Endothelial cell of umbilical vein (primary cell): ENCODE measurements around the gene GUCA2B. TPM values are rescaled to one million over a fixed set of nuclear protein-coding genes. Genes with fewer than 3 reads are reported as not detected.

ENCODE experiments used
- BruUV-seq: library from RNA; stranded (reverse); fragments of 400-500 nt; replicated peaks from 2 replicates; lab custom pipeline; 2021; lab: Mats Ljungman, UMichigan
- CTCF ChIA-PET: fragments of 300-600, 350-600 bp; sonication (Branson Sonifier 250); formaldehyde crosslinking; loops from one replicate; lab custom pipeline; 2021; ENCODE audit warnings: antibody characterized with exemption, inconsistent platforms; lab: Charles Lee
- POLR2A ChIA-PET: fragments of 300-600, 350-600 bp; sonication (Branson Sonifier 250); formaldehyde crosslinking; loops from one replicate; lab custom pipeline; 2021; ENCODE audit warnings: antibody characterized with exemption, inconsistent platforms; lab: Charles Lee
- DNase-seq: peaks from one replicate; pipeline ENCODE4 v3.0.0-alpha.2; 2011; ENCODE audit warnings: low read depth, low spot score
- FAIRE-seq: peaks from 2 replicates; lab custom pipeline; 2011; peaks lifted over from hg19 to GRCh38; lab: Jason Lieb, UNC
- H2AFZ ChIP-seq: 2 replicates; pipeline ENCODE4 v1.6.0; 2012; ENCODE audit warnings: low read depth, low read length, control low read depth, inconsistent platforms
- H3K27ac ChIP-seq: 2 replicates; pipeline ENCODE4 v1.5.1; 2011; ENCODE audit warnings: low read depth, mild to moderate bottlenecking, control low read depth, low read length, moderate library complexity; ENCODE audit not compliant: insufficient read depth
- H3K27me3 ChIP-seq, 2 experiments: 2 replicates each; pipeline versions ENCODE4 v1.6.0 to v1.6.1; 2011; ENCODE audit warnings: low read length in 2 of 2, mixed read lengths in 1 of 2; ENCODE audit not compliant: control insufficient read depth in 2 of 2, insufficient read depth in 2 of 2
- H3K36me3 ChIP-seq, 2 experiments: 2 replicates in 1 of 2; 3 replicates in 1 of 2; pipeline ENCODE4 v1.5.1; 2011; ENCODE audit warnings: low read length in 2 of 2, mild to moderate bottlenecking in 1 of 2, moderate library complexity in 1 of 2; ENCODE audit not compliant: control insufficient read depth in 2 of 2, insufficient read depth in 2 of 2; ENCODE audit errors: extremely low read depth in 1 of 2
- H3K4me1 ChIP-seq: 3 replicates; pipeline ENCODE4 v1.5.1; 2011; ENCODE audit warnings: mild to moderate bottlenecking, low read length; ENCODE audit not compliant: control insufficient read depth, insufficient read depth; ENCODE audit errors: extremely low read depth
- H3K4me2 ChIP-seq: 2 replicates; pipeline ENCODE4 v1.6.1; 2011; ENCODE audit warnings: low read length, control low read depth, mixed read lengths; ENCODE audit not compliant: insufficient read depth
- H3K4me3 ChIP-seq, 3 experiments: fragments of 200-600 bp in 1 of 3; sonication (generic), shearing (Covaris generic) in 1 of 3; replicated peaks in 1 of 3; 2 replicates each; pipeline ENCODE4 v1.5.1; 2011 to 2016; ENCODE audit warnings: control low read depth in 3 of 3, low read length in 3 of 3, mild to moderate bottlenecking in 2 of 3, inconsistent platforms in 1 of 3, low read depth in 1 of 3, moderate library complexity in 1 of 3; ENCODE audit not compliant: insufficient read depth in 1 of 3
- H3K79me2 ChIP-seq: 2 replicates; pipeline ENCODE4 v1.6.0; 2012; ENCODE audit warnings: low read length, inconsistent platforms; ENCODE audit not compliant: control insufficient read depth, insufficient read depth
- H3K9ac ChIP-seq: replicated peaks from 2 replicates; pipeline ENCODE3; 2011; ENCODE audit warnings: low read length, control low read depth; ENCODE audit not compliant: insufficient read depth; ENCODE audit errors: extremely low read depth
- H3K9me1 ChIP-seq: replicated peaks from 3 replicates; pipeline ENCODE4 v1.6.0; 2011; ENCODE audit warnings: mild to moderate bottlenecking, low read length; ENCODE audit not compliant: control insufficient read depth, insufficient read depth; ENCODE audit errors: extremely low read depth
- H3K9me3 ChIP-seq: replicated peaks from 2 replicates; pipeline ENCODE4 v1.5.1; 2012; ENCODE audit warnings: low read length, inconsistent platforms; ENCODE audit not compliant: control insufficient read depth, insufficient read depth
- H4K20me1 ChIP-seq: replicated peaks from 2 replicates; pipeline ENCODE3; 2011; ENCODE audit warnings: mild to moderate bottlenecking, low read length; ENCODE audit not compliant: control insufficient read depth, insufficient read depth; ENCODE audit errors: extremely low read depth
- EZH2 ChIP-seq: IDR thresholded peaks from 2 replicates; pipeline ENCODE4 v1.6.1; 2012; ENCODE audit warnings: borderline replicate concordance, low read depth, mild to moderate bottlenecking, moderate library complexity, low read length, inconsistent platforms; ENCODE audit not compliant: severe bottlenecking
- FOS ChIP-seq: IDR thresholded peaks from 2 replicates; pipeline ENCODE4 v1.6.1; 2011; ENCODE audit warnings: mild to moderate bottlenecking, low read length, moderate library complexity, borderline replicate concordance; ENCODE audit not compliant: insufficient read depth
- GATA2 ChIP-seq: IDR thresholded peaks from 2 replicates; pipeline ENCODE4 v1.7.0; 2011; ENCODE audit warnings: low read depth, mild to moderate bottlenecking, moderate library complexity, mixed read lengths, low read length; ENCODE audit not compliant: insufficient read length, insufficient read depth
- JUN ChIP-seq: IDR thresholded peaks from 2 replicates; pipeline ENCODE4 v1.6.1; 2011; ENCODE audit warnings: borderline replicate concordance, low read depth; ENCODE audit not compliant: insufficient read length, insufficient read depth
- MYC ChIP-seq: IDR thresholded peaks from one replicate; pipeline ENCODE4 v1.6.1; 2011; ENCODE audit warnings: mild to moderate bottlenecking, low read depth, low read length
- POLR2A ChIP-seq: IDR thresholded peaks from 2 replicates; pipeline ENCODE4 v1.6.1; 2012; ENCODE audit warnings: low read depth, mild to moderate bottlenecking, control low read depth, low read length
- POLR2AphosphoS5 ChIP-seq: IDR thresholded peaks from 2 replicates; pipeline ENCODE4 v1.6.1; 2012; ENCODE audit warnings: low read depth, mild to moderate bottlenecking, control low read depth, low read length, moderate library complexity; ENCODE audit not compliant: insufficient read depth
- dilution Hi-C: fragments of 300-500 bp; cut with MboI; formaldehyde crosslinking; loops from one replicate; pipeline ENCODE4 v1.15.0; 2019; ENCODE audit warnings: low sequenced_read_pairs; ENCODE audit not compliant: extremely low pct_ligation_motif_present
- intact Hi-C: fragments of 100-400 bp; cut with micrococcal nuclease; formaldehyde crosslinking; loops from one replicate; pipeline ENCODE4 v1.10.0; 2022
- polyA plus RNA-seq, 4 experiments: library from polyadenylated mRNA; depleted of rRNA in 3 of 4; stranded (reverse) in 3 of 4; unstranded in 1 of 4; fragments of >200 nt; gene quantifications; 2 replicates each; pipeline versions ENCODE4 v1.2.1 to v1.2.3, GENCODE V29; 2011 to 2012; ENCODE audit warnings: missing spikeins in 1 of 4
- total RNA-seq: library from RNA; stranded (reverse); gene quantifications from 2 replicates; pipeline ENCODE4 v1.2.3, GENCODE V29; 2021
- TF ChIP-seq, protein P1 (sequence below), 2 donors: IDR thresholded peaks; 1 replicate in 1 of 2; 2 replicates in 1 of 2; pipeline ENCODE4 v1.5.1; 2011; ENCODE audit warnings: low read length in 2 of 2, mild to moderate bottlenecking in 2 of 2, moderate library complexity in 2 of 2, control low read depth in 1 of 2, inconsistent platforms in 1 of 2, low read depth in 1 of 2; ENCODE audit not compliant: insufficient read depth in 1 of 2; ENCODE audit errors: extremely low read depth in 1 of 2
- TF ChIP-seq, protein P2 (sequence below): IDR thresholded peaks from 2 replicates; pipeline ENCODE4 v1.6.1; 2011; ENCODE audit not compliant: insufficient read depth, insufficient read length

Gene GUCA2B
- total and polyA plus RNA-seq, 2 donors (not counting 3 experiments of a cell fraction or from before 2014, with no cell fraction given), result not detected

GRCh38 chr1:42108309-42108708 is 44.9 kb upstream of the GUCA2B start:
- dilution Hi-C loops (no loop called here), intact Hi-C loops (no loop called here)
- TF ChIP-seq POLR2AphosphoS5 (no peak), POLR2A (no peak), FOS (no peak), MYC (no peak), JUN (no peak), GATA2 (no peak), EZH2 (no peak)
- TF ChIP-seq, protein P1, sequence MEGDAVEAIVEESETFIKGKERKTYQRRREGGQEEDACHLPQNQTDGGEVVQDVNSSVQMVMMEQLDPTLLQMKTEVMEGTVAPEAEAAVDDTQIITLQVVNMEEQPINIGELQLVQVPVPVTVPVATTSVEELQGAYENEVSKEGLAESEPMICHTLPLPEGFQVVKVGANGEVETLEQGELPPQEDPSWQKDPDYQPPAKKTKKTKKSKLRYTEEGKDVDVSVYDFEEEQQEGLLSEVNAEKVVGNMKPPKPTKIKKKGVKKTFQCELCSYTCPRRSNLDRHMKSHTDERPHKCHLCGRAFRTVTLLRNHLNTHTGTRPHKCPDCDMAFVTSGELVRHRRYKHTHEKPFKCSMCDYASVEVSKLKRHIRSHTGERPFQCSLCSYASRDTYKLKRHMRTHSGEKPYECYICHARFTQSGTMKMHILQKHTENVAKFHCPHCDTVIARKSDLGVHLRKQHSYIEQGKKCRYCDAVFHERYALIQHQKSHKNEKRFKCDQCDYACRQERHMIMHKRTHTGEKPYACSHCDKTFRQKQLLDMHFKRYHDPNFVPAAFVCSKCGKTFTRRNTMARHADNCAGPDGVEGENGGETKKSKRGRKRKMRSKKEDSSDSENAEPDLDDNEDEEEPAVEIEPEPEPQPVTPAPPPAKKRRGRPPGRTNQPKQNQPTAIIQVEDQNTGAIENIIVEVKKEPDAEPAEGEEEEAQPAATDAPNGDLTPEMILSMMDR (IDR thresholded peaks at IDR 0.05; ENCODE audit: extremely low read depth in 1 of 2, insufficient read depth in 1 of 2, low read depth in 1 of 2, low read length in 2 of 2), result no peak
- TF ChIP-seq, protein P2, sequence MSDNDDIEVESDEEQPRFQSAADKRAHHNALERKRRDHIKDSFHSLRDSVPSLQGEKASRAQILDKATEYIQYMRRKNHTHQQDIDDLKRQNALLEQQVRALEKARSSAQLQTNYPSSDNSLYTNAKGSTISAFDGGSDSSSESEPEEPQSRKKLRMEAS, result no peak
- H3K27ac ChIP-seq, result no peak overlapping the region
- H3K79me2 ChIP-seq, result no peaks in the 10 kb centered on the region
- BruUV-seq, result no TSS peak
- FAIRE-seq, result no peak
- ChIA-PET CTCF (no interaction called here), POLR2A (no interaction called here)
- H3K9ac ChIP-seq, result no peak overlapping the region
- no peak overlapping the region for H3K4me2 ChIP-seq
- H3K4me3 ChIP-seq, result no peak overlapping the region
- H4K20me1 ChIP-seq, result no peaks in the 10 kb centered on the region
- peaks cover 2 to 6% of the 10 kb centered on the region in 2 experiments for H3K27me3 ChIP-seq
- no peaks in the 10 kb centered on the region for H3K36me3 ChIP-seq
- DNase-seq, result no peak
- no peaks in the 10 kb centered on the region for H3K4me1 ChIP-seq
- no peaks in the 10 kb centered on the region for H3K9me1 ChIP-seq
- H3K9me3 ChIP-seq, result no peaks in the 10 kb centered on the region
- H2AFZ ChIP-seq, result no peak overlapping the region
